Lower lobe of right lung (tissue), 2 donors: ENCODE results near the gene STAP1. TPM values are rescaled to one million over a fixed set of nuclear protein-coding genes. Genes with fewer than 3 reads are reported as not detected.

ENCODE experiments used
- ATAC-seq, 2 donors: fragments of 200-7000 bp; cut with Tn5 transposase; one replicate each; pipeline ENCODE4 v1.9.1; 2020 to 2022; ENCODE audit warnings: mild to moderate bottlenecking in 2 of 2, moderate library complexity in 2 of 2
- DNase-seq: peaks from one replicate; pipeline ENCODE4 v3.0.0-alpha.2; 2020
- H3K27ac ChIP-seq: fragments of 200-600 bp; one replicate; pipeline ENCODE4 v1.8.0; 2022
- H3K27me3 ChIP-seq: fragments of 200-600 bp; one replicate; pipeline ENCODE4 v1.8.0; 2022; ENCODE audit warnings: low read depth
- H3K36me3 ChIP-seq: fragments of 200-600 bp; one replicate; pipeline ENCODE4 v1.8.0; 2022; ENCODE audit warnings: mild to moderate bottlenecking
- H3K4me1 ChIP-seq: fragments of 200-600 bp; one replicate; pipeline ENCODE4 v1.8.0; 2022
- H3K4me3 ChIP-seq: fragments of 200-600 bp; one replicate; pipeline ENCODE4 v1.8.0; 2022; ENCODE audit warnings: mild to moderate bottlenecking
- H3K9me3 ChIP-seq: fragments of 200-600 bp; one replicate; pipeline ENCODE4 v1.8.0; 2022
- CTCF ChIP-seq: fragments of 200-600 bp; IDR thresholded peaks from one replicate; pipeline ENCODE4 v1.8.0; 2022; ENCODE audit warnings: antibody characterized with exemption, mild to moderate bottlenecking
- intact Hi-C: fragments of 100-400 bp; cut with DNase I; formaldehyde crosslinking; loops from one replicate; pipeline ENCODE4 v1.11.0; 2022
- total RNA-seq: library from RNA; stranded (reverse); fragmentation: NEBNext Ultra II Directional; extraction: Animal tissue kit (Norgen Biotek cat#: 25700); gene quantifications from one replicate; pipeline ENCODE4 v1.2.1, GENCODE V29; 2021
- donor health status: DM: no; HTN: yes; CAD: no; lungs with severe emphysema.

STAP1 gene
- total RNA-seq, 1 donor from 2014 or later = 3.4 TPM

- ATAC-seq (no peak), DNase-seq (no peak)
- Histone ChIP-seq H3K27ac (no peak overlapping the region), H3K9me3 (no peaks in the 10 kb centered on the region), H3K4me3 (no peak overlapping the region), H3K36me3 (peaks cover 77% of the 10 kb centered on the region), H3K4me1 (peaks cover 28% of the 10 kb centered on the region), H3K27me3 (no peaks in the 10 kb centered on the region)
- no peak for TF ChIP-seq CTCF
- intact Hi-C loops = no loop called here
These were observed 18.7 kb upstream of the STAP1 start for GRCh38 chr4:67539830-67540229.

- no peak overlapping the region for H3K4me3 ChIP-seq
- intact Hi-C loops = no loop called here
- peaks cover 54% of the 10 kb centered on the region for H3K36me3 ChIP-seq
- H3K27me3 ChIP-seq = no peaks in the 10 kb centered on the region
- H3K27ac ChIP-seq = no peak overlapping the region
- H3K9me3 ChIP-seq = no peaks in the 10 kb centered on the region
- ATAC-seq (no peak), DNase-seq (no peak)
- H3K4me1 ChIP-seq = peaks cover 28% of the 10 kb centered on the region
- TF ChIP-seq CTCF = no peak
These were observed 16.5 kb upstream of the STAP1 start for GRCh38 chr4:67542076-67542475.

GRCh38 chr4:67545199-67546003 lies 13.1 kb upstream of the STAP1 start, which contains the start of gene CENPC:
Gene CENPC (minus strand): TSS chr4:67545503. CDS start chr4:67545355, 148 bp downstream.
- no peak for TF ChIP-seq CTCF
- H3K4me1 ChIP-seq = peaks cover 28% of the 10 kb centered on the region
- ATAC-seq = peak; percentile 100
- peaks cover 22% of the 10 kb centered on the region for H3K36me3 ChIP-seq
- peak within 1 kb of the TSS; percentile 95 for H3K27ac ChIP-seq
- intact Hi-C loops = no loop called here
- peak within 1 kb of the TSS; percentile 69 for H3K4me3 ChIP-seq
- no peaks in the 10 kb centered on the region for H3K9me3 ChIP-seq
- DNase-seq = peak; percentile 99
- H3K27me3 ChIP-seq = no peaks in the 10 kb centered on the region

GRCh38 chr4:67546004-67546356 lies 12.5 kb upstream of the STAP1 start:
- ATAC-seq (no peak), DNase-seq (no peak)
- intact Hi-C loops = no loop called here
- Histone ChIP-seq H3K4me3 (peak overlapping the region; percentile 69), H3K36me3 (peaks cover 17% of the 10 kb centered on the region), H3K27me3 (no peaks in the 10 kb centered on the region), H3K27ac (peak overlapping the region; percentile 95), H3K4me1 (peaks cover 28% of the 10 kb centered on the region), H3K9me3 (no peaks in the 10 kb centered on the region)
- TF ChIP-seq CTCF = no peak

GRCh38 chr4:67546971-67547370 lies 11.6 kb upstream of the STAP1 start:
- Histone ChIP-seq H3K27me3 (no peaks in the 10 kb centered on the region), H3K4me3 (no peak overlapping the region), H3K4me1 (peaks cover 23% of the 10 kb centered on the region), H3K36me3 (peaks cover 9% of the 10 kb centered on the region), H3K27ac (no peak overlapping the region), H3K9me3 (no peaks in the 10 kb centered on the region)
- no peak for TF ChIP-seq CTCF
- no peak for ATAC-seq
- intact Hi-C loops = no loop called here
- no peak for DNase-seq
